Neural cell (in vitro differentiated cells): ENCODE results near the gene APLF. TPM values are rescaled to one million over a fixed set of nuclear protein-coding genes. Genes with fewer than 3 reads are reported as not detected.

Experiments
- H2AFZ ChIP-seq: fragments of 200-600, 300-800 bp; sonication (generic), shearing (Covaris generic); 2 replicates; pipeline ENCODE4 v1.6.0; 2014; ENCODE audit warnings: low read depth, mild to moderate bottlenecking, antibody characterized with exemption, low read length, moderate library complexity
- H3F3A ChIP-seq: fragments of 200-600 bp; shearing (Covaris generic); 2 replicates; pipeline ENCODE4 v1.6.1; 2016; ENCODE audit warnings: mild to moderate bottlenecking, moderate library complexity, mixed read lengths, antibody characterized with exemption, low read length; ENCODE audit not compliant: insufficient read depth, poor library complexity, severe bottlenecking
- H3K27ac ChIP-seq: fragments of 200-600, 300-800 bp; sonication (generic), shearing (Covaris generic); 2 replicates; pipeline ENCODE4 v1.5.1; 2014; ENCODE audit warnings: mild to moderate bottlenecking, low read length, moderate library complexity
- H3K27me3 ChIP-seq: fragments of 300-800, 200-600 bp; sonication (generic), shearing (Covaris generic); 2 replicates; pipeline ENCODE4 v1.6.0; 2014; ENCODE audit warnings: mild to moderate bottlenecking, low read depth, low read length, moderate library complexity; ENCODE audit not compliant: insufficient read depth
- H3K36me3 ChIP-seq: fragments of 300-800, 200-600 bp; sonication (generic), shearing (Covaris generic); 2 replicates; pipeline ENCODE4 v1.5.1; 2014; ENCODE audit warnings: mild to moderate bottlenecking, antibody characterized with exemption, low read length, moderate library complexity; ENCODE audit not compliant: insufficient read depth
- H3K4me2 ChIP-seq: fragments of 300-800, 200-600 bp; sonication (generic), shearing (Covaris generic); 2 replicates; pipeline ENCODE4 v1.6.0; 2014; ENCODE audit warnings: mild to moderate bottlenecking, low read length
- H3K4me3 ChIP-seq: fragments of 300-800, 200-600 bp; sonication (generic), shearing (Covaris generic); 2 replicates; pipeline ENCODE4 v1.5.1; 2014; ENCODE audit warnings: mild to moderate bottlenecking, low read length, moderate library complexity
- H3K79me2 ChIP-seq: fragments of 200-600 bp; shearing (Covaris generic); replicated peaks from 2 replicates; pipeline ENCODE4 v1.6.0; 2014; ENCODE audit warnings: mild to moderate bottlenecking, low read length, moderate library complexity; ENCODE audit not compliant: insufficient read depth
- H3K9ac ChIP-seq: fragments of 300-800, 200-600 bp; sonication (generic), shearing (Covaris generic); 2 replicates; pipeline ENCODE4 v1.6.1; 2016; ENCODE audit warnings: mild to moderate bottlenecking, low read length, mixed read lengths
- H3K9me2 ChIP-seq: fragments of 200-600 bp; shearing (Covaris generic); 2 replicates; pipeline ENCODE4 v1.6.1; 2016; ENCODE audit warnings: mild to moderate bottlenecking, low read length, mixed read lengths; ENCODE audit not compliant: insufficient read depth
- H3K9me3 ChIP-seq: fragments of 200-600, 300-800 bp; sonication (generic), shearing (Covaris generic); 2 replicates; pipeline ENCODE4 v1.6.1; 2016; ENCODE audit warnings: mild to moderate bottlenecking, mixed run types, low read length, moderate library complexity, mixed read lengths
- H4K20me1 ChIP-seq: fragments of 200-600 bp; shearing (Covaris generic); 2 replicates; pipeline ENCODE4 v1.6.1; 2016; ENCODE audit warnings: mild to moderate bottlenecking, mixed run types; ENCODE audit not compliant: insufficient read depth
- CTCF ChIP-seq: fragments of 450-650 bp; IDR thresholded peaks from 2 replicates; pipeline ENCODE4 v1.5.1; 2014; ENCODE audit warnings: antibody characterized with exemption, mild to moderate bottlenecking, moderate library complexity; ENCODE audit not compliant: poor library complexity, severe bottlenecking
- EP300 ChIP-seq: fragments of 450-650 bp; conservative IDR thresholded peaks from 2 replicates; pipeline ENCODE4 v1.6.1; 2014; ENCODE audit warnings: antibody characterized with exemption, mild to moderate bottlenecking, moderate library complexity; ENCODE audit not compliant: poor library complexity, severe bottlenecking
- EZH2 ChIP-seq: fragments of 200-600, 300-800 bp; shearing (Covaris generic), sonication (generic); IDR thresholded peaks from 2 replicates; pipeline ENCODE4 v1.6.1; 2014; ENCODE audit warnings: antibody characterized with exemption, low read length, borderline replicate concordance, mild to moderate bottlenecking; ENCODE audit not compliant: insufficient read depth, poor library complexity, severe bottlenecking
- MXI1 ChIP-seq: fragments of 450-650 bp; conservative IDR thresholded peaks from 2 replicates; pipeline ENCODE4 v1.6.1; 2014; ENCODE audit warnings: antibody characterized with exemption, mild to moderate bottlenecking; ENCODE audit not compliant: poor library complexity, severe bottlenecking
- POLR2AphosphoS5 ChIP-seq: IDR thresholded peaks from 2 replicates; pipeline ENCODE4 v1.6.1; 2012
- RAD21 ChIP-seq: fragments of 450-650 bp; conservative IDR thresholded peaks from 2 replicates; pipeline ENCODE4 v1.6.1; 2014; ENCODE audit warnings: antibody characterized with exemption, mild to moderate bottlenecking, moderate library complexity
- SMC3 ChIP-seq: fragments of 450-650 bp; conservative IDR thresholded peaks from 2 replicates; pipeline ENCODE4 v1.6.1; 2014; ENCODE audit warnings: antibody characterized with exemption, mild to moderate bottlenecking, moderate library complexity; ENCODE audit not compliant: poor library complexity
- TAF1 ChIP-seq: IDR thresholded peaks from 2 replicates; pipeline ENCODE4 v1.6.1; 2012; ENCODE audit warnings: low read depth
- polyA plus RNA-seq: library from polyadenylated mRNA; depleted of rRNA; stranded (reverse); fragments of >200 nt; gene quantifications from 2 replicates; pipeline ENCODE4 v1.2.3, GENCODE V29; 2014
- TF ChIP-seq, protein P1 (sequence below): IDR thresholded peaks from 2 replicates; pipeline ENCODE4 v1.6.1; 2012; ENCODE audit warnings: borderline replicate concordance

The APLF gene
- polyA plus RNA-seq, 1 donor from 2014 or later = 0.45 TPM

GRCh38 chr2:68577183-68577582, 109.8 kb downstream of the APLF start:
- Histone ChIP-seq H3K27me3 (no peaks in the 10 kb centered on the region), H3K9me2 (no peaks in the 10 kb centered on the region), H3K9me3 (no peaks in the 10 kb centered on the region), H3F3A (no peaks in the 10 kb centered on the region), H3K4me3 (no peak overlapping the region), H3K4me2 (no peak overlapping the region), H3K79me2 (no peaks in the 10 kb centered on the region), H4K20me1 (no peaks in the 10 kb centered on the region), H3K27ac (no peak overlapping the region), H3K9ac (no peak overlapping the region), H2AFZ (no peak overlapping the region), H3K36me3 (no peaks in the 10 kb centered on the region)
- TF ChIP-seq, protein P1, sequence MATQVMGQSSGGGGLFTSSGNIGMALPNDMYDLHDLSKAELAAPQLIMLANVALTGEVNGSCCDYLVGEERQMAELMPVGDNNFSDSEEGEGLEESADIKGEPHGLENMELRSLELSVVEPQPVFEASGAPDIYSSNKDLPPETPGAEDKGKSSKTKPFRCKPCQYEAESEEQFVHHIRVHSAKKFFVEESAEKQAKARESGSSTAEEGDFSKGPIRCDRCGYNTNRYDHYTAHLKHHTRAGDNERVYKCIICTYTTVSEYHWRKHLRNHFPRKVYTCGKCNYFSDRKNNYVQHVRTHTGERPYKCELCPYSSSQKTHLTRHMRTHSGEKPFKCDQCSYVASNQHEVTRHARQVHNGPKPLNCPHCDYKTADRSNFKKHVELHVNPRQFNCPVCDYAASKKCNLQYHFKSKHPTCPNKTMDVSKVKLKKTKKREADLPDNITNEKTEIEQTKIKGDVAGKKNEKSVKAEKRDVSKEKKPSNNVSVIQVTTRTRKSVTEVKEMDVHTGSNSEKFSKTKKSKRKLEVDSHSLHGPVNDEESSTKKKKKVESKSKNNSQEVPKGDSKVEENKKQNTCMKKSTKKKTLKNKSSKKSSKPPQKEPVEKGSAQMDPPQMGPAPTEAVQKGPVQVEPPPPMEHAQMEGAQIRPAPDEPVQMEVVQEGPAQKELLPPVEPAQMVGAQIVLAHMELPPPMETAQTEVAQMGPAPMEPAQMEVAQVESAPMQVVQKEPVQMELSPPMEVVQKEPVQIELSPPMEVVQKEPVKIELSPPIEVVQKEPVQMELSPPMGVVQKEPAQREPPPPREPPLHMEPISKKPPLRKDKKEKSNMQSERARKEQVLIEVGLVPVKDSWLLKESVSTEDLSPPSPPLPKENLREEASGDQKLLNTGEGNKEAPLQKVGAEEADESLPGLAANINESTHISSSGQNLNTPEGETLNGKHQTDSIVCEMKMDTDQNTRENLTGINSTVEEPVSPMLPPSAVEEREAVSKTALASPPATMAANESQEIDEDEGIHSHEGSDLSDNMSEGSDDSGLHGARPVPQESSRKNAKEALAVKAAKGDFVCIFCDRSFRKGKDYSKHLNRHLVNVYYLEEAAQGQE = no peak
- no peak for TF ChIP-seq MXI1
- no peak for TF ChIP-seq RAD21
- no peak for TF ChIP-seq EZH2
- no peak for TF ChIP-seq SMC3
- TF ChIP-seq CTCF = no peak
- TF ChIP-seq POLR2AphosphoS5 = no peak
- no peak for TF ChIP-seq EP300

GRCh38 chr2:68579689-68580088, 112.3 kb downstream of the APLF start:
- no peak for TF ChIP-seq RAD21
- no peak for TF ChIP-seq EP300
- TF ChIP-seq SMC3 = no peak
- no peak for TF ChIP-seq CTCF
- no peak for TF ChIP-seq TAF1
- no peak for TF ChIP-seq MXI1
- TF ChIP-seq, protein P1 = no peak
- no peak for TF ChIP-seq EZH2
- TF ChIP-seq POLR2AphosphoS5 = no peak
- Histone ChIP-seq H2AFZ (no peak overlapping the region), H3K27ac (no peak overlapping the region)

More at GRCh38 chr2:68579689-68580088, 112.3 kb downstream of the APLF start:
- Histone ChIP-seq H3K27me3 (no peaks in the 10 kb centered on the region), H3K79me2 (no peaks in the 10 kb centered on the region), H4K20me1 (no peaks in the 10 kb centered on the region), H3K36me3 (no peaks in the 10 kb centered on the region), H3K4me3 (no peak overlapping the region), H3K4me2 (no peak overlapping the region), H3K9ac (no peak overlapping the region), H3K9me2 (no peaks in the 10 kb centered on the region), H3K9me3 (no peaks in the 10 kb centered on the region), H3F3A (no peaks in the 10 kb centered on the region)
